WTC11 (cell line): ENCODE measurements around the gene IQSEC1. TPM values are rescaled to one million over a fixed set of nuclear protein-coding genes. Genes with fewer than 3 reads are reported as not detected.
A peak's percentile ranks its signal among the peaks of the same experiment; 100 is the strongest.

Source experiments
- ATAC-seq: fragments of 200-7000 bp; cut with Tn5 transposase; 2 replicates; pipeline ENCODE4 v1.10.0; 2021; ENCODE audit warnings: mild to moderate bottlenecking, moderate library complexity
- CTCF ChIA-PET: fragments of 300-600 bp; sonication (Branson Sonifier 250); formaldehyde crosslinking; loops from one replicate; lab custom pipeline; 2021; ENCODE audit warnings: antibody characterized with exemption; lab: Charles Lee
- POLR2A ChIA-PET: fragments of 350-600 bp; sonication (Branson Sonifier 250); formaldehyde crosslinking; loops from one replicate; lab custom pipeline; 2021; ENCODE audit warnings: antibody characterized with exemption; lab: Charles Lee
- DNase-seq: peaks from one replicate; pipeline ENCODE4 v3.0.0; 2021; ENCODE audit warnings: low spot score
- H3K27ac Mint-ChIP-seq: 2 replicates; pipeline ENCODE4 v1.8.0; 2021; ENCODE audit warnings: mixed read lengths
- H3K27me3 Mint-ChIP-seq: 2 replicates; pipeline ENCODE4 v1.8.0; 2021; ENCODE audit warnings: low read depth, mild to moderate bottlenecking, moderate library complexity, mixed read lengths
- H3K36me3 Mint-ChIP-seq: 2 replicates; pipeline ENCODE4 v1.8.0; 2021; ENCODE audit warnings: mixed read lengths
- H3K4me1 Mint-ChIP-seq: 2 replicates; pipeline ENCODE4 v1.8.0; 2022; ENCODE audit warnings: mixed read lengths
- H3K4me3 Mint-ChIP-seq: 2 replicates; pipeline ENCODE4 v1.8.0; 2021; ENCODE audit warnings: mild to moderate bottlenecking, moderate library complexity, mixed read lengths
- H3K9me3 Mint-ChIP-seq: 2 replicates; pipeline ENCODE4 v1.8.0; 2021; ENCODE audit warnings: mixed read lengths
- AFF4 ChIP-seq: sonication (generic); formaldehyde crosslinking; IDR thresholded peaks from 2 replicates; pipeline ENCODE4 v1.8.1; 2023; ENCODE audit warnings: mild to moderate bottlenecking, missing genetic modification reagents, borderline replicate concordance
- NR1H2 ChIP-seq: sonication (generic); formaldehyde crosslinking; IDR thresholded peaks from 2 replicates; pipeline ENCODE4 v1.9.0; 2021; ENCODE audit warnings: mild to moderate bottlenecking, moderate library complexity, missing genetic modification reagents
- OVOL2 ChIP-seq: fragments of 250-450 bp; sonication (Bioruptor Pico); IDR thresholded peaks from 2 replicates; pipeline ENCODE4 v1.9.0; 2021; ENCODE audit warnings: mild to moderate bottlenecking, borderline replicate concordance
- ZBTB21 ChIP-seq: sonication (generic); formaldehyde crosslinking; IDR thresholded peaks from 2 replicates; pipeline ENCODE4 v1.8.1; 2023; ENCODE audit warnings: mild to moderate bottlenecking, missing genetic modification reagents, borderline replicate concordance
- ZNF121 ChIP-seq: sonication (generic); formaldehyde crosslinking; IDR thresholded peaks from 2 replicates; pipeline ENCODE4 v1.8.0; 2023; ENCODE audit warnings: missing genetic modification reagents
- ZNF512 ChIP-seq: sonication (generic); formaldehyde crosslinking; IDR thresholded peaks from 2 replicates; pipeline ENCODE4 v1.8.1; 2022; ENCODE audit warnings: missing genetic modification reagents, borderline replicate concordance
- ZSCAN18 ChIP-seq: fragments of 250-450 bp; sonication (Bioruptor Pico); IDR thresholded peaks from 2 replicates; pipeline ENCODE4 v2.1.2; 2022; ENCODE audit warnings: mild to moderate bottlenecking, moderate library complexity
- total RNA-seq: library from RNA; stranded (reverse); gene quantifications from 3 replicates; pipeline ENCODE4 v1.2.3, GENCODE V29; 2021
- TF ChIP-seq, protein P1 (sequence below): sonication (generic); formaldehyde crosslinking; conservative IDR thresholded peaks from 2 replicates; pipeline ENCODE4 v1.8.1; 2023; ENCODE audit warnings: mild to moderate bottlenecking, low read depth, missing genetic modification reagents, moderate library complexity
- TF ChIP-seq, protein P2 (sequence below): sonication (generic); formaldehyde crosslinking; IDR thresholded peaks from 2 replicates; pipeline ENCODE4 v1.8.0; 2023; ENCODE audit warnings: mild to moderate bottlenecking, missing genetic modification reagents
- TF ChIP-seq, protein P3 (sequence below): sonication (generic); formaldehyde crosslinking; IDR thresholded peaks from 2 replicates; pipeline ENCODE4 v1.8.1; 2023; ENCODE audit warnings: mild to moderate bottlenecking, missing genetic modification reagents, moderate library complexity

IQSEC1 gene
- total RNA-seq, 1 experiment from 2014 or later: 35.0 TPM

- TF ChIP-seq, protein P1, sequence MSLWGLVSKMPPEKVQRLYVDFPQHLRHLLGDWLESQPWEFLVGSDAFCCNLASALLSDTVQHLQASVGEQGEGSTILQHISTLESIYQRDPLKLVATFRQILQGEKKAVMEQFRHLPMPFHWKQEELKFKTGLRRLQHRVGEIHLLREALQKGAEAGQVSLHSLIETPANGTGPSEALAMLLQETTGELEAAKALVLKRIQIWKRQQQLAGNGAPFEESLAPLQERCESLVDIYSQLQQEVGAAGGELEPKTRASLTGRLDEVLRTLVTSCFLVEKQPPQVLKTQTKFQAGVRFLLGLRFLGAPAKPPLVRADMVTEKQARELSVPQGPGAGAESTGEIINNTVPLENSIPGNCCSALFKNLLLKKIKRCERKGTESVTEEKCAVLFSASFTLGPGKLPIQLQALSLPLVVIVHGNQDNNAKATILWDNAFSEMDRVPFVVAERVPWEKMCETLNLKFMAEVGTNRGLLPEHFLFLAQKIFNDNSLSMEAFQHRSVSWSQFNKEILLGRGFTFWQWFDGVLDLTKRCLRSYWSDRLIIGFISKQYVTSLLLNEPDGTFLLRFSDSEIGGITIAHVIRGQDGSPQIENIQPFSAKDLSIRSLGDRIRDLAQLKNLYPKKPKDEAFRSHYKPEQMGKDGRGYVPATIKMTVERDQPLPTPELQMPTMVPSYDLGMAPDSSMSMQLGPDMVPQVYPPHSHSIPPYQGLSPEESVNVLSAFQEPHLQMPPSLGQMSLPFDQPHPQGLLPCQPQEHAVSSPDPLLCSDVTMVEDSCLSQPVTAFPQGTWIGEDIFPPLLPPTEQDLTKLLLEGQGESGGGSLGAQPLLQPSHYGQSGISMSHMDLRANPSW (CRISPR knock-in tag): no peak
- TF ChIP-seq ZNF512 (CRISPR knock-in tag) (no peak), NR1H2 (CRISPR knock-in tag) (no peak), ZNF121 (CRISPR knock-in tag) (no peak), AFF4 (no peak), ZBTB21 (CRISPR knock-in tag) (no peak)
- TF ChIP-seq, protein P2, sequence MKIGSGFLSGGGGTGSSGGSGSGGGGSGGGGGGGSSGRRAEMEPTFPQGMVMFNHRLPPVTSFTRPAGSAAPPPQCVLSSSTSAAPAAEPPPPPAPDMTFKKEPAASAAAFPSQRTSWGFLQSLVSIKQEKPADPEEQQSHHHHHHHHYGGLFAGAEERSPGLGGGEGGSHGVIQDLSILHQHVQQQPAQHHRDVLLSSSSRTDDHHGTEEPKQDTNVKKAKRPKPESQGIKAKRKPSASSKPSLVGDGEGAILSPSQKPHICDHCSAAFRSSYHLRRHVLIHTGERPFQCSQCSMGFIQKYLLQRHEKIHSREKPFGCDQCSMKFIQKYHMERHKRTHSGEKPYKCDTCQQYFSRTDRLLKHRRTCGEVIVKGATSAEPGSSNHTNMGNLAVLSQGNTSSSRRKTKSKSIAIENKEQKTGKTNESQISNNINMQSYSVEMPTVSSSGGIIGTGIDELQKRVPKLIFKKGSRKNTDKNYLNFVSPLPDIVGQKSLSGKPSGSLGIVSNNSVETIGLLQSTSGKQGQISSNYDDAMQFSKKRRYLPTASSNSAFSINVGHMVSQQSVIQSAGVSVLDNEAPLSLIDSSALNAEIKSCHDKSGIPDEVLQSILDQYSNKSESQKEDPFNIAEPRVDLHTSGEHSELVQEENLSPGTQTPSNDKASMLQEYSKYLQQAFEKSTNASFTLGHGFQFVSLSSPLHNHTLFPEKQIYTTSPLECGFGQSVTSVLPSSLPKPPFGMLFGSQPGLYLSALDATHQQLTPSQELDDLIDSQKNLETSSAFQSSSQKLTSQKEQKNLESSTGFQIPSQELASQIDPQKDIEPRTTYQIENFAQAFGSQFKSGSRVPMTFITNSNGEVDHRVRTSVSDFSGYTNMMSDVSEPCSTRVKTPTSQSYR: no peak
Observed at GRCh38 chr3:12986521-12986920, 86.7 kb downstream of the IQSEC1 start (continued).

DNA sequence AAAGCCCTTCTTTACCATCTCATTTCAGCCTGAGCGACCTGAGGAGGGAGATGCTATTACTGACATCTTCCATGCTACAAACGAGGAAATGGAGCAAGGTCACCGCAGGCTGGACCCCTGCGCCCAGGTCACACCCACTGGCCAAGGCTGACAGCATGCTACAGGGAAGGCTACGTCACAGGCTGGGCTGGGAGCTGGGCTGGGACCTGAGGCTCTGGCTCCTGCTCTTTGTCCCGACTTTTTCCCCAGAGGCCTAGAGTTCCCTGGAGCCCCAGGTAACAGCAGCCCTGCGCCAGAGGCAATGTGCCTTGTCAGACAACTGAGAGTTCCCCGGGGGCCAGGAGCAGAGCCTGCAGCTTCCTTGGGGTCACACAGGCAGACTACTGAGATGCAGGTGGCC lies 87.2 kb downstream of the IQSEC1 start:
- Mint-ChIP-seq H3K36me3 (peaks cover 7% of the 10 kb centered on the region), H3K4me3 (no peak overlapping the region), H3K27me3 (no peaks in the 10 kb centered on the region; the same call in 1 of the 2 replicates), H3K9me3 (peaks cover 8% of the 10 kb centered on the region), H3K4me1 (peaks cover 25% of the 10 kb centered on the region), H3K27ac (peak overlapping the region; percentile 36; the same call in 1 of the 2 replicates)
- ChIA-PET CTCF (interaction anchor here (1.0 to 4.5 kb wide), 7 partner anchors 8 to 176 kb away, joined by 3 to 76 read pairs (median 3); no protein-coding TSS in a partner anchor), POLR2A (no interaction called here)
- no peak for DNase-seq
- TF ChIP-seq, protein P3, sequence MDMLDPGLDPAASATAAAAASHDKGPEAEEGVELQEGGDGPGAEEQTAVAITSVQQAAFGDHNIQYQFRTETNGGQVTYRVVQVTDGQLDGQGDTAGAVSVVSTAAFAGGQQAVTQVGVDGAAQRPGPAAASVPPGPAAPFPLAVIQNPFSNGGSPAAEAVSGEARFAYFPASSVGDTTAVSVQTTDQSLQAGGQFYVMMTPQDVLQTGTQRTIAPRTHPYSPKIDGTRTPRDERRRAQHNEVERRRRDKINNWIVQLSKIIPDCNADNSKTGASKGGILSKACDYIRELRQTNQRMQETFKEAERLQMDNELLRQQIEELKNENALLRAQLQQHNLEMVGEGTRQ (CRISPR knock-in tag): no peak
- no peak for TF ChIP-seq ZSCAN18 (CRISPR knock-in tag)
- no peak for TF ChIP-seq OVOL2
- no peak for ATAC-seq
